SIG-M5 treated with dmso at 0.1 percent for 504 hours (cell line): Measurements from ENCODE around the gene APOC4.
"Not testable (repeated sequence)": the region's sequence is repeated elsewhere in the genome, so short reads cannot be mapped to it uniquely, and the experiment has no call there.

Experiments
- DNase-seq: peaks from one replicate; lab custom pipeline; 2025; ENCODE audit not compliant: unreplicated experiment; lab: John Stamatoyannopoulos, UW

APOC4 gene

GRCh38 chr19:44914433-44915206 is 27.4 kb upstream of the APOC4 start, which contains the start of gene APOC1:
Gene APOC1, plus strand, starts transcription at chr19:44914608. Its CDS starts 284 bp downstream, at chr19:44914892.
- DNase-seq: peak; percentile 78

DNA sequence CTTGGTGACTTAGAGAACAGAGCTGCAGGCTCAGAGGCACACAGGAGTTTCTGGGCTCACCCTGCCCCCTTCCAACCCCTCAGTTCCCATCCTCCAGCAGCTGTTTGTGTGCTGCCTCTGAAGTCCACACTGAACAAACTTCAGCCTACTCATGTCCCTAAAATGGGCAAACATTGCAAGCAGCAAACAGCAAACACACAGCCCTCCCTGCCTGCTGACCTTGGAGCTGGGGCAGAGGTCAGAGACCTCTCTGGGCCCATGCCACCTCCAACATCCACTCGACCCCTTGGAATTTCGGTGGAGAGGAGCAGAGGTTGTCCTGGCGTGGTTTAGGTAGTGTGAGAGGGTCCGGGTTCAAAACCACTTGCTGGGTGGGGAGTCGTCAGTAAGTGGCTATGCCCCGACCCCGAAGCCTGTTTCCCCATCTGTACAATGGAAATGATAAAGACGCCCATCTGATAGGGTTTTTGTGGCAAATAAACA is 17.8 kb upstream of the APOC4 start:
- DNase-seq: no peak

- DNase-seq: peak; percentile 63
Observed at GRCh38 chr19:44925114-44925891, 16.7 kb upstream of the APOC4 start.

DNA sequence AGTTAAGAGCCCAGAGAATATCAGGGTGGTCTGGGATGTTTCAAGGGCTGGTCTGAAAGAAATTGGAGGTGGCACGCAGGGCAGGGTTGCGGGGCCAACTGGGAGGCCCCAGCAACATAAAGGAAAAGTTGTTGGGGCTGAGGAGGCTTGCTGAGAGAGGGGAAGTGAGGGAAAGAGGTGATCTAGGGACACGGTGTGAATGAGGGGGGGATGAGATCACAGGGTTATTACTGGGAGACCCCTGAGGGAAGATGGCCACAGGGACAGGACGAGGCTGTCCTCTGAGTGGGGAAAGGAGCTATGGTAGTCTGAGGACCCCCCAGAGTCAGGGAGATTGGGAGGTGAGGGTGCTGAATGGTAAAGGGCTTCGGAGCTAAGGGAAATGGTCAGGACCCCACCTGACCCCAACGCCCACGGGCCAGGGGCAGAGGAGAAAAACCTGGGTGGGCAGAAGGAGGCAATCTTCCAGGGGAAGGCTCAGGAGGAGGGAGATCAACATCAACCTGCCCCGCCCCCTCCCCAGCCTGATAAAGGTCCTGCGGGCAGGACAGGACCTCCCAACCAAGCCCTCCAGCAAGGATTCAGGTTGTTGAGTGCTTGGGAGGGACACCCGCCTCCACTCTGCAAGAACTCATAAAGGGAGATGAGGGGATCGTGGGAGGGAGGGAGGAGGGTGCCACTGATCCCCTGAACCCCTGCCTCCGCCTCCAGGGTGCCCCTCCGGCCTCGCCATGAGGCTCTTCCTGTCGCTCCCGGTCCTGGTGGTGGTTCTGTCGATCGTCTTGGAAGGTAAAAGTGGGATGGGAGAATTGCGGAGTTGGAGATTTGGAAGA is 15.6 kb upstream of the APOC4 start:
- DNase-seq: not testable (repeated sequence)

- no peak for DNase-seq
Observed at GRCh38 chr19:44927746-44928145, 14.3 kb upstream of the APOC4 start.

- no peak for DNase-seq
Observed at GRCh38 chr19:44930088-44930487, 11.9 kb upstream of the APOC4 start.

- no peak for DNase-seq
Observed at GRCh38 chr19:44931541-44931940, 10.5 kb upstream of the APOC4 start.

GRCh38 chr19:44939668-44940067 is 2.4 kb upstream of the APOC4 start:
- no peak for DNase-seq

GRCh38 chr19:44943801-44944249 is 1.8 kb downstream of the APOC4 start:
- DNase-seq: peak; percentile 23

DNA sequence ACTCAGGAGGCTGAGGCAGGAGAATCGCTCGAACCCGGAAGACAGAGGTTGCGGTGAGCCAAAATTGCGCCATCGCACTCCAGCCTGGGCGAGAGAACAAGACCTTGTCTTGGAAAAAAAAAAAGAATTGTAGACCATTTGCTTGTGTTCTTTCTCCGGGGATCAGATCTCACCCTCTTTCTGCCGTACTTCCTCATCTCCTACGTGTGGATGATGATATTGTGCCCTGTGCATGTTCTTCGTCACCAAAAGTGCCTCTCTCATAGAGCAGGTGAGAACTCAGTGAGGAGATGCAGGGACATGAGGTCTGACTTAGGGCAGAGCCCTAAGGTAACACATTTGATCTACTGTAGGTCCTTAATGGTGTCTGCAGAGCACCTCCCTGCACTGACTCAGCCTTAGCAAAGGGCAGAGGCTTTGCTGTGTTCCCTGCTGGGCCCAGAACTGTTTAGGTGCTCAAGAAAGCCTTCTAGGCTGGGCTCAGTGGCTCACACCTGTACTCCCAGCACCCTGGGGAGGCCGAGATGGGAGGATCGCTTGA is 5.1 kb downstream of the APOC4 start:
- DNase-seq: peak; percentile 67

DNA sequence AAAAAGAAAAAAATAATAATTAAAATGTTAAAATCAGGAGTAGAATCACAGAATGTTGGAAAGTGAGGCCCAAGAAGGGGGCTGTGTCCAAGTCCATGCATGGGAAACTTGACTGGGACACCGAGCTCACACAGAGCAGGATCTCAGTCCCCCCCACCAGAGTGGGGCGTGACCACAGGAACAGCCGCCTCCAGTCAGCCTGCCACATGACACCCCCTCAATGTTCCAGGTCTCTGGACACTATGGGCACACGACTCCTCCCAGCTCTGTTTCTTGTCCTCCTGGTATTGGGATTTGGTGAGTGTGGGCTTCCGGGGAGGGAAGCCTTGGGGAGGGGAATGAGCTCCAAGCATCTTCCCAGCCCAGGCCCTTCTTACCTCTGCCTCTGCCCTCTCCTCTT is 6.2 kb downstream of the APOC4 start:
- DNase-seq: no peak

DNA sequence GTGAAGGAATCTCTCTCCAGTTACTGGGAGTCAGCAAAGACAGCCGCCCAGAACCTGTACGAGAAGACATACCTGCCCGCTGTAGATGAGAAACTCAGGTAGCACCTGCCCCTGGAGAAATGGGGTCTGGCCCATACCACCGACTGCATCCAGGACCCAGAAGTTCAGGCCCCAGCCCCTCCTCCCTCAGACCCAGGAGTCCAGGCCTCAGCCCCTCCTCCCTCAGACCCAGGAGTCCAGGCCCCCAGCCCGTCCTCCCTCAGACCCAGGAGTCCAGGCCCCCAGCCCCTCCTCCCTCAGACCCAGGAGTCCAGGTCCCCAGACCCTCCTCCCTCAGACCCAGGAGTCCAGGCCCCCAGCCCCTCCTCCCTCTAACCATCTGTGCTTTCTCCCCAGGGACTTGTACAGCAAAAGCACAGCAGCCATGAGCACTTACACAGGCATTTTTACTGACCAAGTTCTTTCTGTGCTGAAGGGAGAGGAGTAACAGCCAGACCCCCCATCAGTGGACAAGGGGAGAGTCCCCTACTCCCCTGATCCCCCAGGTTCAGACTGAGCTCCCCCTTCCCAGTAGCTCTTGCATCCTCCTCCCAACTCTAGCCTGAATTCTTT is 6.8 kb downstream of the APOC4 start:
- no peak for DNase-seq

- no peak for DNase-seq
Observed at GRCh38 chr19:44949550-44949949, 7.5 kb downstream of the APOC4 start.

GRCh38 chr19:44951179-44952159 is 9.4 kb downstream of the APOC4 start:
- peak; percentile 71 for DNase-seq

DNA sequence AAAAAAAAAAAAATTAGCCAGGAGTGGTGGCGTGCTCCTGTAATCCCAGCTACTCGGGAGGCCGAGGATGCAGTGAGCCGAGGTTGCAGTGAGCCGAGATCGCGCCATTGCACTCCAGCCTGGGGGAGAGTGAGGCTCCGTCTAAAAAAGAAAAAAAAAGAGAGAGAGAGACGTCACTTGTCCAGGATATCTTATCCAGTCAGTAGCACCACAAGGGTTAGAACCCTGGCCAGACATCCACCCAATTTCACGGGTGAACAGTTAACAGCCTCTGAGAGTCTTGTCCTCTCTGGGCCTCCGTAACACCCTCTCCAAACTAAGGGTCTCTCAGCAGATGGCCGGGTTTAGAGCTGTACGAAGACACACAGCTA is 12.2 kb downstream of the APOC4 start:
- DNase-seq: no peak

GRCh38 chr19:44954649-44955504 is 12.8 kb downstream of the APOC4 start, which contains the start of gene CLPTM1:
Gene CLPTM1, plus strand, starts transcription at chr19:44955380. Its CDS starts 16 bp downstream, at chr19:44955396.
- DNase-seq: peak; percentile 97

DNA sequence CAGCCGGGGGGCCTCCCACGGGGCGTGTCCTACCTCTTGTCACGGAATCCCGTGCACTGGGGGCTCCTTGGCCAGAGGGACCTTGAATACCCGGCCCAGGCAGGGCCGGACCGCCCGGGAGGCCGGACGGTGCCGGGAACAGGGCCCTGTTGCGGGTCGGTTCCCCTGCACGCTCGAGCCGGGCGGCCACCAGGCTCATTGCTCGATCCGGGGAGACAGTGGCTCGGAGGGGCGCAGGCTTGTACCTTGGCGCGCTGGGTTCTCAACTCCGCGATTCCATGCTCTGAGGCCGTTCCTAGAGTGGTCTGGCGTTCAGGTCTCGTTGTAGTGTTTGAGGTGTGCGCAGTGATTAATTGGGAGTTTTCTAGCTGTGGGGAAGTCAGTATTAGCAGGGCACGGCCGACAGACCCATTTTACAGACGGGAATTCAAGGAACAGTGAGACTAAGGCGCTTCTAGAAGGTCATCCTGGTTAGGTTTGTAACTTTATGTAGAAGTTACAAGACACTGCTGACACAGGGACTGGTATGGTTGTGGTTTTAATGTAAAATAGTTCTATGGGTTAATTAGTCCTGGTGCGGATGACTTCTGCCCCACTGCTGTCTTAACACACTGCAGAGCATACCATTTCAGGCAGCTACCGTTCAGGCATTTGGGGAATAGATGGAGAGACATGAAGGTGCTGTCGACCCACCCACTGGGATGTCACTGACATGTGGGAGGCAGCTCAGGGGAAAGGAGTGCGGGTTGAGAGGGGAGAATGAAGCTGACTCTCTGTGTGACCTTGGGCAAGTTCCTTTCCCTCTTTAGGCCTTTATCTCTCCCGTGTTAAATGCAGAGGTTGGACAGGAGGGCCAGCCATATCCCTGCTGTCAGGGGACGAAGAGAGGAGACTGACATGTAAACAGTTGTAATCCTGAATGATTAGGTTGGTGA is 13.7 kb downstream of the APOC4 start:
- no peak for DNase-seq
